ENCODE measurements around the gene ORC5. TPM values are rescaled to one million over a fixed set of nuclear protein-coding genes. Genes with fewer than 3 reads are reported as not detected.

The ORC5 gene
- total RNA-seq, 1 experiment from 2014 or later, result 79.2 TPM

- in situ Hi-C loops (cut with HindIII; ENCODE audit: low sequenced_read_pairs), result no loop called here
- peak; percentile 78 for DNase-seq (ENCODE audit: low spot score)
Observed at GRCh38 chr7:104136561-104136960, 71.3 kb downstream of the ORC5 start.

DNA sequence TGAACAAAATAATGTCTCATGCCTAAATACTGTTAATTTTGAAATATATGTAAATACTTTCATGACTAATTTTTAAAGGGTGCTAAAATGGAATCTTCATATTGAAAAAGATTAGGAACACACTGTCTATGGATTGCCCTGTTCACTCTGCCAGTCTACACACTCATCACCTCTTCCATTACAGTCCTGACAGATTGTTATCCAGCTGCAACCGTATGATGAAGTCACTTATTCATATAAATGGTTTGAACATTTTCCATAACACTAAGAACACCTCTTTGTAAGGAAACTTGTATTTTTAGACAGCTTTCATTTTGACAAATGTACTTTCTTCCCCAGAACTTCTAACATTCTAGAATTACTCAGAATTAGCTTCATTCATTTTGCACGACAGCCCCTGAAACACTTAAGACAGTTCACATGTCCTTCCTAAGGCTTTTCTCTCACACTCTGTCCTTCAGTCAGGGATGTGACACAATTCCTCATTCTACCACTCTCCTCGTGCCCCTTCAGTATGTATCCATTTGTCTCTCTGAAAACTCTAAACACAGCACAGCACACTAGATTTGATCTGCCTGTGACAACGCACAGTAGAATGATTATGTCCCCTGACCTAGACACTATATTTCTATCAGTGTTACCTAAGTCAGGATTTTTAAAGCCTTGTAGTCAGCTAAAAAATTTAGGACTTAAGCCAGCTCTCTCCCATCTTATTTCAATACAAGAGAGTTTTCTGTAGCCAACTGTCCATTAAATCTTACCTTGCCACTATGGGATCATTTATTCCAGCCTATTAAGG, 71.9 kb downstream of the ORC5 start:
- in situ Hi-C loops (cut with HindIII; ENCODE audit: low sequenced_read_pairs), result no loop called here
- DNase-seq (ENCODE audit: low spot score), result peak; percentile 60

DNA sequence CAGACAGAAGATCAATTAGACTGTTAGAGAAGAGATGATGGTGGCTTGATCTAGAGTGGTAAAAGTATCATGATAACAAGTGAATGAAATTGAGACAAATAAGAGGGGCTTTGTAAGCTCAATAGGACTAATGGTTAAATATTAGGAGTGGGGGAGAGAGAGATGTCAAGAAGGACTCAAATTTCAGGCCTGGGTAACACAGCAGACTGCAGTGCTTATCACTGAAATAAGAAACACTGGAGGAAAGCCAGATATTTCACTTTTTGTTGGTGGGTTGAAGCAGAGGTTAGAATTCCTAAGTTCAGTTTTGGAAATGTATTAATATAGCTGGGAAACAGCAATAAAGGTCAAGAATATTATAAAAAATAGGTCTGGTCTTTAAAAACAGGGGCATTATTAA, 74.6 kb downstream of the ORC5 start:
- in situ Hi-C loops (cut with HindIII; ENCODE audit: low sequenced_read_pairs), result no loop called here
- no peak for DNase-seq (ENCODE audit: low spot score)

DNA sequence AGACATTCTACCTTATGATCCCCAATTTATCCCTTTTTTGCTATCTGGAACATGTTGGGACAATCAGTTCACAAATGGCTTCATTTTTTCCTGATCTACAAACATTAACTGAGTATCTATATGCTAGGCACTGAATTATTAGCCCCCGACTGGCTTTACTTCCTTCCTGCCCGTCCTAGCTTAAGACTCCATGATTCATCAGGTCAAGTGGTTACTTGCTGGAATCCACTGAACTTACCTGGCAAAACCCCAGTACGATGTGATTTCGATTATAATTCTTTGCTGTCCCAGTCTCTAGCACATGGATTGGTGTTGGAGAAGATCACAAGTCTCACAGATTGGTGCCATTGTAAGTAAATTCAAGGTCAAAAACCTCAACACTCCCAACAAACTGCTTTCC, 77.1 kb downstream of the ORC5 start:
- in situ Hi-C loops (cut with HindIII; ENCODE audit: low sequenced_read_pairs), result no loop called here

DNA sequence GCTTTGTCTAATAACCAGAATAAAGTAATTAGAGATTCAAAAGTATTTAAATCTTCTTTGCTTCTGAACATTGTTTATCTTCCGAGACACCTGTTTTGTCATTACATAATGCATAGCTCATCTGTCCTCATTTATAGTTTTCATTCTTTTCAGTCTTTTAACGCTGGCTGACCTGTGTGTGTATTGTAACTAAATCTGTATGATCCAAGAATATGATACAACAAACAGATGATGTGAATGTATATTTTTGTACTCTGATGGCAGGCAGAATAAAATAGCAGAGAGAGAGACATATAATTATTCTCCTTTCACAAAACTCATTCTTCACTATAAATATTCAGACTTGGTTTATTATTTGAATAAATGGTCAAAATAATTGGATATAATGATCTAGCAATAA, 80.6 kb downstream of the ORC5 start:
- in situ Hi-C loops (cut with HindIII; ENCODE audit: low sequenced_read_pairs), result no loop called here
- peak; percentile 43 for DNase-seq (ENCODE audit: low spot score)

More for the DNA sequence above, 77.1 kb downstream of the ORC5 start:
- no peak for DNase-seq (ENCODE audit: low spot score)

GRCh38 chr7:104126411-104126841, 81.4 kb downstream of the ORC5 start:
- in situ Hi-C loops (cut with HindIII; ENCODE audit: low sequenced_read_pairs), result no loop called here
- peak; percentile 100 for DNase-seq (ENCODE audit: low spot score)

DNA sequence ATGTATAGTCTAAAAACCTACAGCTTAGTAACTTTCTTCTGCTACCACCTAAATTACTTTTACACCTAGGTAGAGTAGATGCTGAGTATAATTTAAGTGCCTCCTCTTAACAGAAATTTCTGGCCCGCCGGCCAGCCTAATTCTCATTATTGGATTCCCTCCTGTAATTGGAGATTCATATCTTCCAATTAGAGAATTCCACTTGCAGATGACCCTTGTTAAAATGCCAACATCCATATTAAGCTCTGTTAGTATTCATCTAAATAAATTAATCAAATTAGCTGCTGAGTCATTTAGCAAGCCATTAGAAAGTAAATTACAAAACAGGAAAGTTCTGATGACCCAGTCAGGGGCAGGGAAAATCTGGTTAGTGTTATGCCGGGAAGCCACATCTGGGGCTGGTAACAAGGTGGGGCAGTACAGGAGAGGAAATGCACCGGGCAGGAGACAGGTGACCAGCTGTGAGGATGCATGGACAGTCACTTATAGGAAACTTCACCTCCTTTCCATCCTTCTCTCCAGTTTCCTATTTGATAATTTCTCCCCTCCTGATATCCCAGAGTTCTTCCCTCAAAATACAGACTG, 82.8 kb downstream of the ORC5 start:
- no peak for DNase-seq (ENCODE audit: low spot score)
- in situ Hi-C loops (cut with HindIII; ENCODE audit: low sequenced_read_pairs), result no loop called here

DNA sequence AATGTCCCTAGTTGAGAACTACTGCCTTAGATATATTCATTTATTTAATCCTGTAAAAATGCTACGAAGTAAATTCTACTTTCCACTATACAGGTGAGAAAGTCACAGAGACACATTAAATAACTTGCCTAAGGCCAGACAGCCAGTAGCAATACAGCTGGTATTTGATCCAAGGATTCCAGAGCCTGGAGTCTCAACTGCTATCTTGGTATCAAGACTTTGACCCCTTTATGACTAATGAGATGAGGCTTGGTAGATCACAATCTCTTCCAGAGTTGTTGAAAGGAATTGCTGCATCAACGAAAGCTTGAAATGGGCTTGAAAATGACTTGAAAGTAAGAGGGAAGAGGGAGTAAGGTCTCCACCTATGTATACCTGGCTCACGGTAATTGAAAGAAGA, 83.3 kb downstream of the ORC5 start:
- in situ Hi-C loops (cut with HindIII; ENCODE audit: low sequenced_read_pairs), result no loop called here
- no peak for DNase-seq (ENCODE audit: low spot score)

DNA sequence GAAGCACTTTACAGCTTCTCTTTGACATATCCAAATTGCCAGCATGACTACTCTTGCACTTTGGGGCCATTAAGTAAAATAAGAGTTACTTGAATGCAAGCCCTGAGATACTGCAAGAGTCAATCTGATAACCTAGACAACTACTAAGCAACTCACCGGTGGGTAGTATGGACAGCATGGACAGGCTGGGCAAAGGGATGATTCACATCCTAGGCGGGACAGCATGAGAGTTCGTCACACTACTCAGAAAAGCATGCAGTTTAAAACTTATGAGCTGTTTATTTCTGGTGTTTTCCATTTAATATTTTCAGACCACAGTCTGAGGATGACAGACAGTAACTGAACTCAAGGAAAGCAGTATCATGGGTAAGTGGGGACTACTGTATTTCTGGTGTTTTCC, 84.0 kb downstream of the ORC5 start:
- DNase-seq (ENCODE audit: low spot score), result no peak
- in situ Hi-C loops (cut with HindIII; ENCODE audit: low sequenced_read_pairs), result no loop called here

DNA sequence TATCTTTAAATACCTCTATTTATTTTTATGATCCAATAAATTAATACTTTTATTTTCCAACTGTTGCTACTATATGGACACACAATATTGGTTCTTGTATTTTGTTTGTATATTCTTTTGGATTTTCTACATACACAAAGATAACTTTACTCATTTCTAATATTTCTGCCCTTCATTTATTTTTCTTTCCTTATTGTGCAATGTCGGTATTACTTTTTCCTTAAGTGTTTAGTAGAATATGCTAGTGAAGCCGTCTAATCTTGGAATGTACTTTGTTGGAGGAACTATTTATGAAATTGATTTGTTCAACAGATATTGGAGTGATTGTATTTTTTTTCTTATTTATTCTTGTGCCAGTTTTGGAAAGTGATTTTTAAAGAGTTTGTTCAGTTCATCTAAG, 94.0 kb downstream of the ORC5 start:
- DNase-seq (ENCODE audit: low spot score), result no peak
- in situ Hi-C loops (cut with HindIII; ENCODE audit: low sequenced_read_pairs), result no loop called here

GRCh38 chr7:104112623-104113022, 95.2 kb downstream of the ORC5 start:
- in situ Hi-C loops (cut with HindIII; ENCODE audit: low sequenced_read_pairs), result no loop called here
- no peak for DNase-seq (ENCODE audit: low spot score)

DNA sequence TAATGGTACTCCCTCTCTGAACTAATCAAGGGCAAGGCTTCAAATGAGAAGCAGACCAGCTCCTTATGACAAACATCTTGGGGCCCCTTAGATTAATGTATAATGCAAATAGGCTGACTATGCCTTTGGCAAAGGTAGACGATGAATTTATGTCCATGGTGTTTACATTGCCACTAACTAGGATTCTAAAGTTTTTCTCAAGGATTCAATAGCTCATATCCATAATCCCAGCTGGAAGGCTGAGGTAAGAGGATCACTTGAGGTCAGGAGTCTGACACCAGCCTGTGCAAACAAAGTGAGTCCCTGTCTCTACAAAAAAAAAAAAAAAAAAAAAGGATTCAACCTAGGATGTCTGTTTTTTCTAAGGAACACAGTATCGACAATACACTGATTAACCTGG, 96.5 kb downstream of the ORC5 start:
- in situ Hi-C loops (cut with HindIII; ENCODE audit: low sequenced_read_pairs), result no loop called here
- no peak for DNase-seq (ENCODE audit: low spot score)

- peak; percentile 84 for DNase-seq (ENCODE audit: low spot score)
- in situ Hi-C loops (cut with HindIII; ENCODE audit: low sequenced_read_pairs), result no loop called here
Observed at GRCh38 chr7:104106108-104106905, 101.5 kb downstream of the ORC5 start.

DNA sequence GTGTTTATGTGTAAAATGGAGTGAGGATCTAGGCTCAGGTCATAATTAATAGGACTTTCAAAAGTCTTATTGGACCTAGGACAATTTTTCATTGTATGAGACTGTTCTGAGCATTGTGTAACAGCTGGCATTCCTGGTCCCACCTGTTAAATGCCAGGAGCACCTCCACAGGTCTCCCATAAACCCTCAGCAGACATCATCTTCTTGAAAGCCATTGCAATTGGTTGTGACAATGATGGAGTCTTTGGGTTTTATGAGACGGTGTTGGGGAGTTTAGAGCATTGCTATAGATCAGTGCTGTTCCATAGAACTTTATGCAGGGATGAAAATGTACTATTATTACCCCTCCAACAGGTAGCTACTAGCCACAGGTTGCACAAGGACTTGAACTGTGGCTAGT, 108.9 kb downstream of the ORC5 start:
- in situ Hi-C loops (cut with HindIII; ENCODE audit: low sequenced_read_pairs), result no loop called here
- DNase-seq (ENCODE audit: low spot score), result no peak

- in situ Hi-C loops (cut with HindIII; ENCODE audit: low sequenced_read_pairs), result no loop called here
- DNase-seq (ENCODE audit: low spot score), result no peak
Observed at GRCh38 chr7:104096683-104097082, 111.1 kb downstream of the ORC5 start.

DNA sequence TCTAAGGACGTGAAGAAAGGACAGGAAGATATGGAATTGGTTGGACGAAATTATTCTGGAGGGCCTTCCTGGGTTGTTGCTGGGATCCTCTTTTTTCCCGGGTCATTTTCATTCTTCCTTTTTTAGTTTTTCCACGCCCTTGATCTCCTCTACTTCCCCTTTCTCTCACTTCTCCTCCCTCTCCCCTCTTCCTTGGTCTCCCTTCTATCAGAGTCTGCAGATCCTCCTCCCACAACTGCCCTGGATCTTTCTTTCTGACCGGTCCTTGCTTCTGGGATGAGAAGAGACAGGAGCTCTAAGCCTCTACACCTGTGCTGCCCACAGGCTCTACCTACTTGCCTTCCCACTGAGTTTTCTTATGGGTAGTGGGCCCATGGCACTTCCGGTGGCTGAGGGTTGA, 114.7 kb downstream of the ORC5 start:
- no peak for DNase-seq (ENCODE audit: low spot score)

DNA sequence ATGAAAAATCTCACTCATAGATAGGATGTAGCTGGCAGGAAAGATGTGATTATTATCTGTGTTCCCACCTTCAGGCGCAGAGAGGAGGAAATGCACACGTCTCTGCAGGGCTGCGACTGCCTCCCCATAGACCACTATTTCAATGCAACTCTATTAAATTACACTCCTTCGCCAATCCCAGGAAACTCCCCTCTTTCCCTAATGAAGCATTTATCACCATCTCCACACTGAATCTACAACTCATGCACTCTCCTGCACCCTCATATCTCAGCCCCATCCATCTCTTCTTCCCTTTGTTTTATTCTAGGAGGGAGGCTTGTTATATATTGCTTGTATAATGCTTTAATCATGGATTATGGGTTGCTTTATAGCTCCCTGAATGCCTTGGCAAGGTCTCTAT, 116.6 kb downstream of the ORC5 start:
- DNase-seq (ENCODE audit: low spot score), result no peak
- in situ Hi-C loops (cut with HindIII; ENCODE audit: low sequenced_read_pairs), result no loop called here

More for the DNA sequence above, 114.7 kb downstream of the ORC5 start:
- in situ Hi-C loops (cut with HindIII; ENCODE audit: low sequenced_read_pairs), result no loop called here

- DNase-seq (ENCODE audit: low spot score), result no peak
- in situ Hi-C loops (cut with HindIII; ENCODE audit: low sequenced_read_pairs), result no loop called here
Observed at GRCh38 chr7:104089612-104090011, 118.2 kb downstream of the ORC5 start.

GRCh38 chr7:104089061-104089460, 118.8 kb downstream of the ORC5 start:
- DNase-seq (ENCODE audit: low spot score), result no peak
- in situ Hi-C loops (cut with HindIII; ENCODE audit: low sequenced_read_pairs), result no loop called here

All from G401 (cell line).